B cell (primary cell): ENCODE results near the gene COA6. TPM values are rescaled to one million over a fixed set of nuclear protein-coding genes. Genes with fewer than 3 reads are reported as not detected.
"Not testable (repeated sequence)": the region's sequence is repeated elsewhere in the genome, so short reads cannot be mapped to it uniquely, and the experiment has no call there.

Experiments used
- ATAC-seq: fragments of 200-7000 bp; cut with Tn5 transposase; one replicate; pipeline ENCODE4 v1.10.0; 2021; ENCODE audit warnings: low read depth, mild to moderate bottlenecking, moderate number of reproducible peaks, moderate library complexity
- CTCF ChIA-PET: fragments of 350-600 bp; sonication (Branson Sonifier 250); formaldehyde crosslinking; loops from one replicate; lab custom pipeline; 2021; ENCODE audit warnings: antibody characterized with exemption, inconsistent platforms; lab: Charles Lee
- POLR2A ChIA-PET: fragments of 350-600 bp; sonication (Branson Sonifier 250); formaldehyde crosslinking; loops from one replicate; lab custom pipeline; 2021; ENCODE audit warnings: antibody characterized with exemption; lab: Charles Lee
- DNase-seq: peaks from one replicate; pipeline ENCODE4 v3.0.0; 2013
- H2AFZ ChIP-seq: 2 replicates; pipeline ENCODE4 v1.6.1; 2012; ENCODE audit warnings: mild to moderate bottlenecking, low read depth, low read length; ENCODE audit not compliant: insufficient read depth, poor library complexity, severe bottlenecking
- H3K27ac ChIP-seq, 2 donors: 1 replicate in 1 of 2; 2 replicates in 1 of 2; pipeline ENCODE4 v1.5.1; 2012 to 2013; ENCODE audit warnings: low read length in 2 of 2, mild to moderate bottlenecking in 2 of 2, moderate library complexity in 1 of 2
- H3K27me3 ChIP-seq, 4 experiments: fragments of 200-600 bp in 1 of 4; sonication (generic) in 1 of 4; replicated peaks in 1 of 4; 1 replicate in 2 of 4; 2 replicates in 2 of 4; pipeline versions ENCODE4 v1.6.1 to v1.7.0; 2013 to 2016; ENCODE audit warnings: low read length in 3 of 4, mild to moderate bottlenecking in 2 of 4, mixed read lengths in 1 of 4, moderate library complexity in 1 of 4; ENCODE audit not compliant: insufficient read depth in 4 of 4, control insufficient read depth in 3 of 4; ENCODE audit errors: control extremely low read depth in 1 of 4
- H3K36me3 ChIP-seq, 2 experiments: replicated peaks in 1 of 2; 1 replicate in 1 of 2; 2 replicates in 1 of 2; pipeline versions ENCODE4 v1.6.1 to v1.7.1; 2013; ENCODE audit warnings: low read length in 1 of 2; ENCODE audit not compliant: insufficient read depth in 2 of 2, control insufficient read depth in 1 of 2; ENCODE audit errors: control extremely low read depth in 1 of 2, extremely low read depth in 1 of 2
- H3K4me1 ChIP-seq, 2 donors: fragments of 200-600 bp in 1 of 2; sonication (generic) in 1 of 2; 1 replicate in 1 of 2; 2 replicates in 1 of 2; pipeline versions ENCODE4 v1.5.1 to v1.6.1; 2013 to 2017; ENCODE audit warnings: low read length in 2 of 2; ENCODE audit not compliant: control insufficient read depth in 2 of 2, insufficient read depth in 2 of 2
- H3K4me2 ChIP-seq: replicated peaks from 2 replicates; pipeline ENCODE3; 2012; ENCODE audit warnings: mild to moderate bottlenecking, low read depth, low read length; ENCODE audit not compliant: poor library complexity, severe bottlenecking
- H3K4me3 ChIP-seq, 5 experiments: fragments of 200-600 bp in 1 of 5; sonication (generic) in 1 of 5; 1 replicate in 3 of 5; 2 replicates in 2 of 5; pipeline versions ENCODE4 v1.5.1 to v1.7.0; 2011 to 2016; ENCODE audit warnings: low read length in 4 of 5, mild to moderate bottlenecking in 4 of 5, low read depth in 2 of 5, control low read depth in 1 of 5, moderate library complexity in 1 of 5; ENCODE audit not compliant: insufficient read depth in 1 of 5; ENCODE audit errors: control extremely low read depth in 1 of 5, extremely low read depth in 1 of 5
- H3K79me2 ChIP-seq: fragments of 200-600 bp; sonication (generic); one replicate; pipeline ENCODE4 v1.6.0; 2016; ENCODE audit warnings: low read length; ENCODE audit not compliant: control insufficient read depth, insufficient read depth
- H3K9ac ChIP-seq: fragments of 200-600 bp; sonication (generic); 2 replicates; pipeline ENCODE4 v1.6.1; 2017; ENCODE audit warnings: mild to moderate bottlenecking, low read length, moderate library complexity
- H3K9me3 ChIP-seq, 3 donors: one replicate each; pipeline versions ENCODE4 v1.6.1 to v1.7.1; 2013; ENCODE audit warnings: low read length in 2 of 3; ENCODE audit not compliant: control insufficient read depth in 2 of 3, insufficient read depth in 1 of 3; ENCODE audit errors: control extremely low read depth in 1 of 3
- H4K20me1 ChIP-seq: 2 replicates; pipeline ENCODE4 v1.6.0; 2012; ENCODE audit warnings: mild to moderate bottlenecking, low read length; ENCODE audit not compliant: insufficient read depth, control insufficient read depth, poor library complexity, severe bottlenecking
- H3K27ac Mint-ChIP-seq: one replicate; pipeline ENCODE4 v1.8.0; 2021; ENCODE audit warnings: mixed read lengths
- H3K27me3 Mint-ChIP-seq: one replicate; pipeline ENCODE4 v1.8.0; 2021; ENCODE audit warnings: mixed read lengths
- H3K4me1 Mint-ChIP-seq: one replicate; pipeline ENCODE4 v1.8.0; 2021; ENCODE audit warnings: mixed read lengths
- H3K4me3 Mint-ChIP-seq: one replicate; pipeline ENCODE4 v1.8.0; 2021; ENCODE audit warnings: mixed read lengths
- H3K9me3 Mint-ChIP-seq: one replicate; pipeline ENCODE4 v1.8.0; 2022; ENCODE audit warnings: mixed read lengths; ENCODE audit not compliant: insufficient read depth
- EZH2 ChIP-seq: IDR thresholded peaks from 2 replicates; pipeline ENCODE4 v1.6.1; 2012; ENCODE audit warnings: borderline replicate concordance, low read depth, mild to moderate bottlenecking, moderate library complexity, low read length; ENCODE audit not compliant: insufficient read depth, poor library complexity, severe bottlenecking
- WGBS: methylation state at CpG from one replicate; pipeline ENCODE4 v1.1.5; 2013; ENCODE audit warnings: missing lambda C conversion rate; ENCODE audit not compliant: insufficient coverage; 5-methylcytosine and 5-hydroxymethylcytosine counted together
- intact Hi-C: fragments of 100-400 bp; cut with micrococcal nuclease; formaldehyde crosslinking; loops from one replicate; pipeline ENCODE4 v1.10.0; 2022
- polyA plus RNA-seq: library from polyadenylated mRNA; depleted of rRNA; stranded (reverse); fragments of >200 nt; gene quantifications from 2 replicates; pipeline ENCODE4 v1.2.3, GENCODE V29; 2012
- total RNA-seq, 2 donors: library from RNA; stranded (reverse); fragments of 120-200 nt in 1 of 2; gene quantifications; 1 replicate in 1 of 2; 2 replicates in 1 of 2; pipeline versions ENCODE4 v1.2.3 to v1.2.4, GENCODE V29; 2013 to 2022
- TF ChIP-seq, protein P1 (sequence below): fragments of 200-600 bp; IDR thresholded peaks from one replicate; pipeline ENCODE4 v1.8.0; 2022; ENCODE audit warnings: antibody characterized with exemption, mild to moderate bottlenecking

COA6 gene
- total and polyA plus RNA-seq, 2 donors (not counting 1 experiment from before 2014, with no cell fraction given): 5.7 to 14.8 TPM

DNA sequence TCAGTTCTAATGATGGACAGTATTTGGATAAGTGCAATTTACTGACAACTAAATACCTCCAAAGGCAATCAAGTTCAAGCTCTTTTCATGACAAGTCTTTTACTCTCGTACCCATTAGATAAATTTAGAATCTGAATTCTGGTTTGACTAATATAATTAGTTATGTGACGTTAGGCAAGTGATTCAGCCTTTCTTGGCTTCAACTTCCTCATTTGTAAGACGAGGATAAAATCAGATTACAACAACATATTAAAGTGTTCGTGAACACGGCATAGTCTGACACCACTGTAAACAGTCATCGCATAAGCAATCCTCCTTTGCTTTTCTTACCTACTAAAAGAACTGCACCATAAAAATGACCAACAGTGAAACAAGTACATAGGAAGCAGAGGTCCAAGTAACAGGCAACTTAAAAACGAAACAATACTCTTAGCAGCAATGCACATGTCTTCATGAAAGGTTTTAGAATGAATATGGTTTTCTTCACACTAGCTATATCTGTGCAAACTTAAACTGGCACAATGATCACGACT is 25.7 kb downstream of the COA6 start:
- POLR2A ChIA-PET: interaction anchor here (1.5 kb wide), 1 partner anchor 25 kb away, joined by 6 read pairs; the partner anchor contains the start of gene COA6
- Mint-ChIP-seq H3K4me3 (peak overlapping the region; percentile 99), H3K27me3 (no peaks in the 10 kb centered on the region), H3K27ac (peak overlapping the region; percentile 94), H3K4me1 (peaks cover 36% of the 10 kb centered on the region), H3K9me3 (no peaks in the 10 kb centered on the region)
- ATAC-seq: peak; percentile 72
- peak overlapping the region; percentile 66 to 80 for H3K27ac ChIP-seq
- no peaks in the 10 kb centered on the region for H3K9me3 ChIP-seq
- H3K4me1 ChIP-seq: peaks cover 18 to 20% of the 10 kb centered on the region in 2 donors
- CTCF ChIA-PET: interaction anchor here (1.5 kb wide), 1 partner anchor 26 kb away, joined by 6 read pairs; the partner anchor contains the start of gene COA6
- no peaks in the 10 kb centered on the region for H3K79me2 ChIP-seq
- TF ChIP-seq, protein P1, sequence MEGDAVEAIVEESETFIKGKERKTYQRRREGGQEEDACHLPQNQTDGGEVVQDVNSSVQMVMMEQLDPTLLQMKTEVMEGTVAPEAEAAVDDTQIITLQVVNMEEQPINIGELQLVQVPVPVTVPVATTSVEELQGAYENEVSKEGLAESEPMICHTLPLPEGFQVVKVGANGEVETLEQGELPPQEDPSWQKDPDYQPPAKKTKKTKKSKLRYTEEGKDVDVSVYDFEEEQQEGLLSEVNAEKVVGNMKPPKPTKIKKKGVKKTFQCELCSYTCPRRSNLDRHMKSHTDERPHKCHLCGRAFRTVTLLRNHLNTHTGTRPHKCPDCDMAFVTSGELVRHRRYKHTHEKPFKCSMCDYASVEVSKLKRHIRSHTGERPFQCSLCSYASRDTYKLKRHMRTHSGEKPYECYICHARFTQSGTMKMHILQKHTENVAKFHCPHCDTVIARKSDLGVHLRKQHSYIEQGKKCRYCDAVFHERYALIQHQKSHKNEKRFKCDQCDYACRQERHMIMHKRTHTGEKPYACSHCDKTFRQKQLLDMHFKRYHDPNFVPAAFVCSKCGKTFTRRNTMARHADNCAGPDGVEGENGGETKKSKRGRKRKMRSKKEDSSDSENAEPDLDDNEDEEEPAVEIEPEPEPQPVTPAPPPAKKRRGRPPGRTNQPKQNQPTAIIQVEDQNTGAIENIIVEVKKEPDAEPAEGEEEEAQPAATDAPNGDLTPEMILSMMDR: no peak
- no peak for TF ChIP-seq EZH2
- peak; percentile 67 for DNase-seq
- H3K4me2 ChIP-seq: peak overlapping the region; percentile 75
- H3K4me3 ChIP-seq: peak overlapping the region; percentile 37 to 83 (median 52)
- intact Hi-C loops: loop anchor here (2.0 kb wide), 2 partner anchors 26 to 78 kb away; partner anchors contain the start of gene COA6
- H4K20me1 ChIP-seq: no peaks in the 10 kb centered on the region
- no peaks in the 10 kb centered on the region for H3K36me3 ChIP-seq
- 0% methylated on average over 3 of the region's 8 CpGs for WGBS
- peak overlapping the region; percentile 71 for H3K9ac ChIP-seq
- H3K27me3 ChIP-seq: no peaks in the 10 kb centered on the region
- H2AFZ ChIP-seq: peak overlapping the region; percentile 81

GRCh38 chr1:234399515-234399914 is 26.3 kb downstream of the COA6 start:
- H3K27me3 Mint-ChIP-seq, DNase-seq, ATAC-seq, H3K36me3 ChIP-seq, H4K20me1 ChIP-seq, H3K79me2 ChIP-seq, CTCF ChIA-PET, POLR2A ChIA-PET, H3K9me3 ChIP-seq, H3K27me3 ChIP-seq, H3K9me3 Mint-ChIP-seq: not testable (repeated sequence)
- peak overlapping the region in 2 of 5 experiments; percentile 44 to 83 for H3K4me3 ChIP-seq
- no CpG with 5 or more reads among the region's 6 CpGs for WGBS
- H3K4me1 ChIP-seq: peaks cover 18 to 20% of the 10 kb centered on the region in 2 donors
- peak overlapping the region; percentile 99 for H3K4me3 Mint-ChIP-seq
- peak overlapping the region; percentile 71 for H3K9ac ChIP-seq
- peak overlapping the region in 1 of 2 donors; percentile 80 for H3K27ac ChIP-seq
- H3K27ac Mint-ChIP-seq: peak overlapping the region; percentile 94
- peak overlapping the region; percentile 81 for H2AFZ ChIP-seq
- H3K4me2 ChIP-seq: peak overlapping the region; percentile 75
- intact Hi-C loops: loop anchor here (2.0 kb wide), 2 partner anchors 27 to 77 kb away; partner anchors contain the start of gene COA6
- peaks cover 36% of the 10 kb centered on the region for H3K4me1 Mint-ChIP-seq
